HEK293 (cell line): Measurements from ENCODE around the gene SORL1.

ENCODE experiments used
- CTCF ChIA-PET: fragments of 350-600 bp; formaldehyde crosslinking; extraction: SDS; loops from one replicate; lab custom pipeline; 2021; ENCODE audit warnings: antibody characterized with exemption; lab: Yijun Ruan, JAX
- POLR2A ChIA-PET: fragments of 300-600 bp; formaldehyde crosslinking; extraction: SDS; loops from one replicate; lab custom pipeline; 2020; ENCODE audit warnings: antibody characterized with exemption, inconsistent platforms; lab: Yijun Ruan, JAX
- H3K27ac ChIP-seq: fragments of 200-500 bp; sonication (Bioruptor generic); 2 replicates; pipeline ENCODE4 v1.5.1; 2014; ENCODE audit warnings: low read depth, low read length, control low read depth, inconsistent platforms; ENCODE audit errors: extremely low read depth
- H3K36me3 ChIP-seq, 2 experiments: fragments of 200-500 bp in 1 of 2; sonication (Bioruptor generic) in 1 of 2; 1 replicate in 1 of 2; 2 replicates in 1 of 2; pipeline ENCODE4 v1.5.1; 2014 to 2017; ENCODE audit warnings: inconsistent platforms in 2 of 2, low read length in 2 of 2; ENCODE audit not compliant: control insufficient read depth in 2 of 2, insufficient read depth in 1 of 2
- H3K4me1 ChIP-seq: fragments of 200-500 bp; sonication (Bioruptor generic); 2 replicates; pipeline ENCODE4 v1.5.1; 2014; ENCODE audit warnings: mild to moderate bottlenecking, low read length, inconsistent platforms; ENCODE audit not compliant: control insufficient read depth, insufficient read depth
- H3K4me3 ChIP-seq: 2 replicates; pipeline ENCODE4 v1.5.1; 2011; ENCODE audit warnings: low read depth, mild to moderate bottlenecking, control low read depth, low read length, moderate library complexity
- H3K9me3 ChIP-seq: fragments of 200-500 bp; sonication (Bioruptor generic); 2 replicates; pipeline ENCODE4 v1.5.1; 2014; ENCODE audit warnings: low read depth, low read length, inconsistent platforms; ENCODE audit not compliant: control insufficient read depth, insufficient read depth
- GFI1B ChIP-seq: fragments of 450-650 bp; formaldehyde crosslinking; IDR thresholded peaks from 2 replicates; pipeline ENCODE4 v1.5.1; 2016; ENCODE audit warnings: missing biosample characterization, missing genetic modification characterization
- KLF1 ChIP-seq: fragments of 450-650 bp; formaldehyde crosslinking; IDR thresholded peaks from 2 replicates; pipeline ENCODE4 v1.5.1; 2016; ENCODE audit warnings: missing biosample characterization, missing genetic modification characterization
- KLF9 ChIP-seq: fragments of 450-650 bp; formaldehyde crosslinking; IDR thresholded peaks from 2 replicates; pipeline ENCODE4 v1.5.1; 2016; ENCODE audit warnings: missing biosample characterization, missing genetic modification characterization, low read depth
- MYNN ChIP-seq: fragments of 450-650 bp; formaldehyde crosslinking; IDR thresholded peaks from 2 replicates; pipeline ENCODE4 v1.5.1; 2016; ENCODE audit warnings: missing biosample characterization, missing genetic modification characterization, borderline replicate concordance
- ZNF140 ChIP-seq: fragments of 450-650 bp; formaldehyde crosslinking; IDR thresholded peaks from 2 replicates; pipeline ENCODE4 v1.5.1; 2016; ENCODE audit warnings: missing biosample characterization, missing genetic modification characterization
- ZNF266 ChIP-seq: fragments of 450-650 bp; formaldehyde crosslinking; IDR thresholded peaks from 2 replicates; pipeline ENCODE4 v1.5.1; 2016; ENCODE audit warnings: missing biosample characterization, missing genetic modification characterization, low read depth
- ZNF292 ChIP-seq: fragments of 450-650 bp; formaldehyde crosslinking; IDR thresholded peaks from 2 replicates; pipeline ENCODE4 v1.5.1; 2016; ENCODE audit warnings: low read depth, missing biosample characterization, missing genetic modification characterization, borderline replicate concordance
- ZNF391 ChIP-seq: fragments of 450-650 bp; formaldehyde crosslinking; IDR thresholded peaks from 2 replicates; pipeline ENCODE4 v1.5.1; 2016; ENCODE audit warnings: low read depth, missing biosample characterization, missing genetic modification characterization, borderline replicate concordance
- ZNF394 ChIP-seq: fragments of 450-650 bp; formaldehyde crosslinking; IDR thresholded peaks from 2 replicates; pipeline ENCODE4 v1.5.1; 2016; ENCODE audit warnings: missing biosample characterization, missing genetic modification characterization, mild to moderate bottlenecking, moderate library complexity, borderline replicate concordance
- ZNF473 ChIP-seq: fragments of 450-650 bp; formaldehyde crosslinking; IDR thresholded peaks from 2 replicates; pipeline ENCODE4 v1.5.1; 2017; ENCODE audit warnings: missing biosample characterization, missing genetic modification characterization
- ZNF48 ChIP-seq: fragments of 450-650 bp; formaldehyde crosslinking; IDR thresholded peaks from 2 replicates; pipeline ENCODE4 v1.5.1; 2016; ENCODE audit warnings: missing biosample characterization, missing genetic modification characterization
- ZNF514 ChIP-seq: fragments of 450-650 bp; formaldehyde crosslinking; IDR thresholded peaks from 2 replicates; pipeline ENCODE4 v1.5.1; 2016; ENCODE audit warnings: missing biosample characterization, missing genetic modification characterization
- ZNF530 ChIP-seq: fragments of 450-650 bp; formaldehyde crosslinking; IDR thresholded peaks from 2 replicates; pipeline ENCODE4 v1.5.1; 2016; ENCODE audit warnings: low read depth, missing biosample characterization, missing genetic modification characterization
- ZNF571 ChIP-seq: fragments of 450-650 bp; formaldehyde crosslinking; IDR thresholded peaks from 2 replicates; pipeline ENCODE4 v1.5.0; 2017; ENCODE audit warnings: missing biosample characterization, missing genetic modification characterization
- ZNF623 ChIP-seq: fragments of 450-650 bp; formaldehyde crosslinking; IDR thresholded peaks from 2 replicates; pipeline ENCODE4 v1.5.1; 2016; ENCODE audit warnings: missing biosample characterization, missing genetic modification characterization
- ZNF654 ChIP-seq: fragments of 450-650 bp; formaldehyde crosslinking; IDR thresholded peaks from 2 replicates; pipeline ENCODE4 v1.5.1; 2016; ENCODE audit warnings: low read depth, missing biosample characterization, missing genetic modification characterization
- TF ChIP-seq, protein P1 (sequence below): fragments of 450-650 bp; formaldehyde crosslinking; IDR thresholded peaks from 2 replicates; pipeline ENCODE4 v1.5.1; 2017; ENCODE audit warnings: missing biosample characterization, missing genetic modification characterization
- TF ChIP-seq, protein P2 (sequence below): IDR thresholded peaks from 2 replicates; pipeline ENCODE4 v1.6.1; 2011; ENCODE audit warnings: mild to moderate bottlenecking, low read depth, low read length, borderline replicate concordance
- TF ChIP-seq, protein P3 (sequence below): fragments of 450-650 bp; formaldehyde crosslinking; IDR thresholded peaks from 2 replicates; pipeline ENCODE4 v1.5.1; 2016; ENCODE audit warnings: missing biosample characterization, missing genetic modification characterization, low read depth
- TF ChIP-seq, protein P4 (sequence below): fragments of 450-650 bp; formaldehyde crosslinking; IDR thresholded peaks from 2 replicates; pipeline ENCODE4 v1.5.0; 2017; ENCODE audit warnings: missing biosample characterization, missing genetic modification characterization, borderline replicate concordance

The SORL1 gene

DNA sequence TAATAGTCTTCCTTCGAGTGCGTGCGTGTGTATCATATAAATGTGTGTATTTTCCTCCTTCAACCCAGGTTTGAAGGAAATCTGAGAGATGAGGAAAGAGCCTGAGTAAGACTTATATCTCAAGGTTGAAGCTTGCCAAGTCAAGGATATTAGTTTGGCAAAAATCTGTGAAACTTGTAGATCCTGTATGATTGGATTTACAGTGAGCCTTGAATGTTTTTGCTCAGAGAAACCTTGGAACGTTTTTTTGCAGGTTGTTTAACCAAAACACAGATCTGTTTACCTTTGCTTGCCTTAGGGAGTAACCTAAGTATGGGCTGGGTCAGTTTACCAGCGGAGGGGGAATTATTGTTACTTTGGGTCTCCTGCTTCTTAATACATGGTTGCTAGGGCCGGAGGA, 36.5 kb downstream of the SORL1 start:
- no peak for TF ChIP-seq ZNF292 (tag by site-specific recombination)
- TF ChIP-seq ZNF394 (tag by site-specific recombination) = no peak
- TF ChIP-seq, protein P1, sequence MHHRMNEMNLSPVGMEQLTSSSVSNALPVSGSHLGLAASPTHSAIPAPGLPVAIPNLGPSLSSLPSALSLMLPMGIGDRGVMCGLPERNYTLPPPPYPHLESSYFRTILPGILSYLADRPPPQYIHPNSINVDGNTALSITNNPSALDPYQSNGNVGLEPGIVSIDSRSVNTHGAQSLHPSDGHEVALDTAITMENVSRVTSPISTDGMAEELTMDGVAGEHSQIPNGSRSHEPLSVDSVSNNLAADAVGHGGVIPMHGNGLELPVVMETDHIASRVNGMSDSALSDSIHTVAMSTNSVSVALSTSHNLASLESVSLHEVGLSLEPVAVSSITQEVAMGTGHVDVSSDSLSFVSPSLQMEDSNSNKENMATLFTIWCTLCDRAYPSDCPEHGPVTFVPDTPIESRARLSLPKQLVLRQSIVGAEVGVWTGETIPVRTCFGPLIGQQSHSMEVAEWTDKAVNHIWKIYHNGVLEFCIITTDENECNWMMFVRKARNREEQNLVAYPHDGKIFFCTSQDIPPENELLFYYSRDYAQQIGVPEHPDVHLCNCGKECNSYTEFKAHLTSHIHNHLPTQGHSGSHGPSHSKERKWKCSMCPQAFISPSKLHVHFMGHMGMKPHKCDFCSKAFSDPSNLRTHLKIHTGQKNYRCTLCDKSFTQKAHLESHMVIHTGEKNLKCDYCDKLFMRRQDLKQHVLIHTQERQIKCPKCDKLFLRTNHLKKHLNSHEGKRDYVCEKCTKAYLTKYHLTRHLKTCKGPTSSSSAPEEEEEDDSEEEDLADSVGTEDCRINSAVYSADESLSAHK (tag by site-specific recombination) = no peak
- no peak for TF ChIP-seq KLF1 (tag by site-specific recombination)
- TF ChIP-seq ZNF48 (tag by site-specific recombination) = no peak
- TF ChIP-seq KLF9 (tag by site-specific recombination) = no peak
- TF ChIP-seq, protein P2, sequence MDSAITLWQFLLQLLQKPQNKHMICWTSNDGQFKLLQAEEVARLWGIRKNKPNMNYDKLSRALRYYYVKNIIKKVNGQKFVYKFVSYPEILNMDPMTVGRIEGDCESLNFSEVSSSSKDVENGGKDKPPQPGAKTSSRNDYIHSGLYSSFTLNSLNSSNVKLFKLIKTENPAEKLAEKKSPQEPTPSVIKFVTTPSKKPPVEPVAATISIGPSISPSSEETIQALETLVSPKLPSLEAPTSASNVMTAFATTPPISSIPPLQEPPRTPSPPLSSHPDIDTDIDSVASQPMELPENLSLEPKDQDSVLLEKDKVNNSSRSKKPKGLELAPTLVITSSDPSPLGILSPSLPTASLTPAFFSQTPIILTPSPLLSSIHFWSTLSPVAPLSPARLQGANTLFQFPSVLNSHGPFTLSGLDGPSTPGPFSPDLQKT = no peak
- TF ChIP-seq GFI1B (tag by site-specific recombination) = no peak
- no peak for TF ChIP-seq ZNF623 (tag by site-specific recombination)
- TF ChIP-seq MYNN (tag by site-specific recombination) = no peak
- TF ChIP-seq, protein P3, sequence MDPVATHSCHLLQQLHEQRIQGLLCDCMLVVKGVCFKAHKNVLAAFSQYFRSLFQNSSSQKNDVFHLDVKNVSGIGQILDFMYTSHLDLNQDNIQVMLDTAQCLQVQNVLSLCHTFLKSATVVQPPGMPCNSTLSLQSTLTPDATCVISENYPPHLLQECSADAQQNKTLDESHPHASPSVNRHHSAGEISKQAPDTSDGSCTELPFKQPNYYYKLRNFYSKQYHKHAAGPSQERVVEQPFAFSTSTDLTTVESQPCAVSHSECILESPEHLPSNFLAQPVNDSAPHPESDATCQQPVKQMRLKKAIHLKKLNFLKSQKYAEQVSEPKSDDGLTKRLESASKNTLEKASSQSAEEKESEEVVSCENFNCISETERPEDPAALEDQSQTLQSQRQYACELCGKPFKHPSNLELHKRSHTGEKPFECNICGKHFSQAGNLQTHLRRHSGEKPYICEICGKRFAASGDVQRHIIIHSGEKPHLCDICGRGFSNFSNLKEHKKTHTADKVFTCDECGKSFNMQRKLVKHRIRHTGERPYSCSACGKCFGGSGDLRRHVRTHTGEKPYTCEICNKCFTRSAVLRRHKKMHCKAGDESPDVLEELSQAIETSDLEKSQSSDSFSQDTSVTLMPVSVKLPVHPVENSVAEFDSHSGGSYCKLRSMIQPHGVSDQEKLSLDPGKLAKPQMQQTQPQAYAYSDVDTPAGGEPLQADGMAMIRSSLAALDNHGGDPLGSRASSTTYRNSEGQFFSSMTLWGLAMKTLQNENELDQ (tag by site-specific recombination) = no peak
- no peak for TF ChIP-seq ZNF654
- TF ChIP-seq ZNF530 (tag by site-specific recombination) = no peak
- no peak for TF ChIP-seq ZNF266 (tag by site-specific recombination)
- TF ChIP-seq ZNF514 (tag by site-specific recombination) = no peak
- TF ChIP-seq ZNF571 = no peak
- no peak for TF ChIP-seq ZNF140 (tag by site-specific recombination)
- TF ChIP-seq ZNF391 (tag by site-specific recombination) = no peak
- TF ChIP-seq, protein P4, sequence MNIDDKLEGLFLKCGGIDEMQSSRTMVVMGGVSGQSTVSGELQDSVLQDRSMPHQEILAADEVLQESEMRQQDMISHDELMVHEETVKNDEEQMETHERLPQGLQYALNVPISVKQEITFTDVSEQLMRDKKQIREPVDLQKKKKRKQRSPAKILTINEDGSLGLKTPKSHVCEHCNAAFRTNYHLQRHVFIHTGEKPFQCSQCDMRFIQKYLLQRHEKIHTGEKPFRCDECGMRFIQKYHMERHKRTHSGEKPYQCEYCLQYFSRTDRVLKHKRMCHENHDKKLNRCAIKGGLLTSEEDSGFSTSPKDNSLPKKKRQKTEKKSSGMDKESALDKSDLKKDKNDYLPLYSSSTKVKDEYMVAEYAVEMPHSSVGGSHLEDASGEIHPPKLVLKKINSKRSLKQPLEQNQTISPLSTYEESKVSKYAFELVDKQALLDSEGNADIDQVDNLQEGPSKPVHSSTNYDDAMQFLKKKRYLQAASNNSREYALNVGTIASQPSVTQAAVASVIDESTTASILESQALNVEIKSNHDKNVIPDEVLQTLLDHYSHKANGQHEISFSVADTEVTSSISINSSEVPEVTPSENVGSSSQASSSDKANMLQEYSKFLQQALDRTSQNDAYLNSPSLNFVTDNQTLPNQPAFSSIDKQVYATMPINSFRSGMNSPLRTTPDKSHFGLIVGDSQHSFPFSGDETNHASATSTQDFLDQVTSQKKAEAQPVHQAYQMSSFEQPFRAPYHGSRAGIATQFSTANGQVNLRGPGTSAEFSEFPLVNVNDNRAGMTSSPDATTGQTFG (tag by site-specific recombination) = no peak
- no peak for TF ChIP-seq ZNF473 (tag by site-specific recombination)
- ChIA-PET POLR2A (no interaction called here), CTCF (no interaction called here)
- no peaks in the 10 kb centered on the region for H3K9me3 ChIP-seq
- H3K36me3 ChIP-seq = peaks cover 0 to 3% of the 10 kb centered on the region in 2 experiments; a peak in 1 of 3 replicates
- no peaks in the 10 kb centered on the region for H3K4me1 ChIP-seq
- no peak overlapping the region for H3K4me3 ChIP-seq
- H3K27ac ChIP-seq = no peak overlapping the region
